ENCODE results near the gene HOXA3.

Gene HOXA3

GRCh38 chr7:27151931-27152815 lies at the start of gene HOXA3:
TSS of gene HOXA3 (minus strand) at chr7:27152583. CDS start at chr7:27110640, 41,943 bp downstream.
- DNase-seq: no peak

- DNase-seq: no peak
Measured at GRCh38 chr7:27201580-27202017, 49.2 kb upstream of the HOXA3 start.

DNA sequence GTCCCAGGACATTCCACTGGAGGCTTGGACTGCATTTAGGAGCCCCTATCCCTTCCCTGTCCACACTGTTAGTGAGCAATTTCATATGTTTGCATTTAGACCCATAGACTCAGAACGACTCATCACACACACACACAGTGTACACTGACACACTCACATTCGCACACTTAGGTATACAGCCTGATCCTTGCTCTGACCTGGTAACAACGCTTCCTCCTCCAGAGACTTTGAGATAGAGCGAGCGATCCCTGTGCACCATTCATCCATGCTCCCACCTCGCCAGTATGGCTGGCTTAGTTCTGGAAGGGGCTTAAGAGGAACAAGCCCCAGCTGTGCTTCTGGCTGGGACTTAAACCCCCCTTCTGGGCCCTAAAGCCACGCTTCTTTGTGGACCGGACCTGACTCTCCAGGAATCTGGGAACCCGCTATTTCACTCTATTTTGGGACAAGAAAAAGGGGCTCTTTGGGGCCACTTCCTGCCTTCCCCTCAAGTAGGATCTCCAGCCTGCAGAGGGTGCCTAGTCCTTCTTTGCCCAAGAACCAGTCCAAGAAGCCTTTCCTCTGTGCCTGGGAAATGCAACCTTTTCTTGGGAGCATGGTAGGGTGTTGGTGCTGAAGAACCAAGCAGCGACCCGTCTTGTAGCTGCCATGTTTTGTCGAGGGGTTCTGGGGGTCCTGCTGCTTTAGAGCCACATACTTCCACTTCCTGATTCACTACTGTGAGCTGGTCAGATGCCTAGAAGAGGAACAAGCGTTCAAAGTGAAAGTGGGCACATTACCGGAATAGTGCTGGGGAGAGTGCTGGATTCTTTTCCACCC lies 48.6 kb upstream of the HOXA3 start:
- no peak for DNase-seq

DNA sequence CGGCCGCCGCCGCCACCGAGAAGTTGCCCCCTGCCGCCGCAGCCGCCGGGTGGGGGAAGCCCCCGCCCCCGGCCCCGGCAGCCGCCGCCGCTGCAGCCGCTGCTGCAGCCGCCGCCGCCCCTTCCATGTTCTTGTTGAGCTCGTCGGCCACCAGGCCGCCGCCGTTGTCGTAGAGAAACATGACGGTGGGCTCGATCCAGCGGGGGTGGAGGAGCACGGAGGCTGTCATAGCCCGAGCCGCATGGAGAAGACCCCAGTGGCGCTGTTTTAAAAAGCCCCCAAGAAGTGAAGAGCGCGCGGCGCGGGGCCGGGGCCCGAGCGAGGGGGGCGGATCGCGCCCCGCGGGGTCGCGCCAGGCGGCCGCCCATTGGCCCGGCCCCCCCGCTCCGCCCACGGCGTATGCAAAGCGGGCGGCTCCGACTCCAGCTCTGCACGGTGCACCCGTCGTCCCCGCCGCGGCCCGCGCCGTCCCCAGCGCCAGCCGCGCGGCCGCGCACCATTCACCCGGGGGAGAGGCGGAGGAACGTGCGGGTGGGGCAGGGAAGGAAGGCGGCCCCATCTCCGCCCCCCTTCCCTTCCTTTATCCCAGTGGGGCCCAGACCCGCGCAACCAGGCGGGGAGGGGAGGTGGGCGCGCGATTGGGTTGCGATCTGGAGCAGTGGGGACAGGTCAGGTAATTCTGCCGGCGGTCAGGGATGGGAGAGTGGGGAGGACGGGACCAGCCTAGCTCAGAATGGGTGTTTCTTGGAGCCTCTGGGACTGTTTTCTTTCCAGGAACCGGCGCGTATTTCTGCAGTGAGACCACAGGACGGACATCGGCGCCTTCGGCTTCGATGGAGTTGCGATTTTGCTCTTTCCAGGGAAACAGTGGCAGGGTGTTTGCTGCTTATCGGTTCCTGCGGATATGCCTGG lies 47.7 kb upstream of the HOXA3 start, which contains the start of gene HOXA13:
Gene HOXA13, minus strand, starts transcription at position 243 of the 912 bp plus-strand sequence. Its CDS starts 14 bp downstream, at position 229.
- peak; percentile 48 for DNase-seq

DNA sequence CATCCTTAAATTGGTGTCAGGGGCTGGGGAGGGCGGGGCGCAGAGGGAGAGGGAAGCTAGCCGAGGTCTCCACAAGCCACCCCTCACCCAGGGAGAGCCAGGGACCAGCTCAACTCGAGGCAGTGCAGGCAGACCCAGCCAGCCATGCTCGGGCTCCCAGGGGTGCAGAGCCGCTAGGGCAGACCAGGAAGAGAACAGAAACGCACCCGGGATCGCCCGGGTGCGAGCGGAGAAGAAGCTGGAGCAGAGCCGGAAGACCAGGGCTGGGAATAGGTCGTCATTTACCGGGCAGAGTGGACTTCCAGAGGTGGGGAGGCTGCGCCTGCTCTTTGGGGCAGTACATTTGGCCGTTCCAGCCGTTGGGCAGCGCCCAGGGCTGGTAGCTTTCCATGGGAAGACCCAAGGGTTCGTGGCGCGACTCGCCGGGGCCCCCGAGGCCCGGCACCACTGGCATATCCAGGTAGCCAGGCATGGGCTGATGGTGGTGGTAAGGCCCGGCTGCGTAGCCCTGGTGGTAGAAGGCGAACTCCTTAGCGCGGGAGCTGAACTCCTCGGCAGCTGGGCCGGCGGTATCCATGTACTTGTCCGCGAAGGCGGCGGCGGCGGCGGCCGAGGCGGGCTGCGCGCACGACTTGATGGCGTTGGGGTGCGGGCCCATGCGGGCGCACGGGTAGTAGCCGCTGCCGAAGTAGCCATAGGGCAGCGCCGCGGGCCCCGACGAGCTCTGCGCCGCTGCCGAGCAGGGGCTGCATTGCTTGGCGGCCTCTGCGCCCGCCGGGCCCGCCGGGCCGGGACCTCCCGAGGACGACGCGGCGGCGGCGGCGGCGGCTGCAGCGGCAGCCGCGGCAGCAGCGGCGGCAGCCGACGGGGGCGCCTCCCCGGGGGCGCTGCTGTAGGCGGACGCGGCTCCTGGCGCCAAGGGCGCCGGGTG lies 46.8 kb upstream of the HOXA3 start:
- DNase-seq: no peak

- DNase-seq: no peak
Measured at GRCh38 chr7:27198138-27198841, 45.9 kb upstream of the HOXA3 start.

DNA sequence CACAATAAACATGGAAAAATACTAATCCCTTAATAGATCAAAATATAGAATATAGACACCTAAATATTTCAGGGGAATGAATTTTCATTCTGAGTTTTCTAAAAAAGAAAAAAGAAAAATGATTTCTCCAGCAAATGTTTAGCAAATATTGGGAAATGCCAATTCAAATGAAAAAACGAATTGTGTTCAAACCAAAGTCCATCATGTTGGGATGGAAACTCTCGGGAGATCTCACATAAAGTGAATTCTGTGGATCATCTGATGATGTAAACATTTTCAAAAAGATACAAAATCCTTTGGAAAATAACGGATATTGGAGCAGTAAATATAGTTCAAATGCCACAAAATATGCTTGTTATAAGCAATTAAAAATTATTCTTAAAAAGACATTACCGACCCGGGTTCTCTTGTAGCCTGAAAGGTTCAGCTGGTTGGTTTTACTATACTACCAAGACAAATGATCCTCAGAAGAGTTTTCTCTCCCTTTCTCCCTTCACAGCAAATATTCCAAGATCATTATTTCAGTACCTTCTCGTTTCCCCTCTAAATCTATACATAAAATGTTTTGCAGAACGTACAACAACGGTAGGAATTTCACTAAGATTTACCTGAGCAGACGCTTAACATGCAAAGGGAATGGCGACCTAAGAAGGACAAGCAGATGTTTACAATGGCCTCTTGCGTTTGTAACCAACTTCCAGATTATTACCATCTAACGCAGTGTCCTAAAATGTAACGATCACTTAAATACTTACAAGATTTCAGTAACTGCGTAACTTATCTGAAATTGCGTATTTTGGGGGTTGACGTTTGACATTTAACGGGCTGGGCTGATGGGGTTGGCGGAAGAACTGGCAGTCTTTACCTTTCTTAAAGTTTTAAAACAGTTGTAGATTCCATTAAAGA lies 45.0 kb upstream of the HOXA3 start:
- DNase-seq: no peak

- DNase-seq: peak; percentile 87
Measured at GRCh38 chr7:27196287-27196767, 43.9 kb upstream of the HOXA3 start.

DNA sequence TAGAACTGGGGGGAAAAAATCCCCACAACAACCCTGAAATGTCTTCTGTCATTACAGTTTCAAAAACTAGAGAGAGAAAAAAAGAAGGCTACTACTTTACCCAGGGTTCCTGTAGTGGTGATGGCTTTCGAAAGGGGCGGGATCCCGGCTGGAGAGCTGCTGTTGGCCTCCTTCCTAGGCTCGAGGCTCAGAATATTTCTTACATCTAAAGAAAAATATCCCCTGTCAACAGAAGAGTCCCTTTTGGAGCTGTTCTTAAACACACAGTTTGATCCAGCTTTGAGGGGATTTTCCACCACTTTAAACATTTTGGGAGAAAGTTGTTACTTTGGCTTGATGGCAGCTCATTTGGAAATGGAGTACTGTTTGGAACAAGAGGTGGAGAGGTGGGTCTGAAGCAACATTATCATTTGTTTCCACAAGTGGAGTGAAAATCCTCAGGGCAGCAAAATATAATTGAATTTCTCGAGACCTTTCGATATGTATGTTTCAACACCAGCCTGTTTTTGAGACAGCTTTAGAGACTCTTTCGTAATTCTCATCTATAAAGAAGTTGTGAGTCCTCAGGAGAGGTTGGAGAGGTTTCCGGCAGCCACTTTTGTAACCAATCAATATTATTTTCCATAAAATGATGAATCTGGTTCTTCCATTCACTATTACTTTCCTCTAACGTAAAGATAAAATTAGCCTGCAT lies 42.5 kb upstream of the HOXA3 start:
- no peak for DNase-seq

DNA sequence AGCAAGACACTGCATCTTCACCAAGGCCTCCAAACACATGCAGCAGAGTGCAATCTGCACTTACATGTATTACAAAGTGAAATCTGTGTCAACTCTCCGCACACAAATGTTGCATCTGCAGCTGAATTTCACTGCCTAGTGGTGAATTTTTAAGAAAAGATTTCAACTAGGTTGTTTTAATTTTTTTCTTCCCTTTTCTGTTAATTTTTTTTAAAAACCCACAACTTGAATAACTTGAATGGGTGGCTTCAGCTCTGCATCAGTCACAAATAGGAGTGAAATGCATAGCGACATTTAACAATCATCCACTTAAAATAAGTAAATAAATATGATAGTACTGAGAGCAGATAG lies 41.6 kb upstream of the HOXA3 start:
- DNase-seq: no peak

- DNase-seq: no peak
Measured at GRCh38 chr7:27193335-27194001, 41.1 kb upstream of the HOXA3 start.

GRCh38 chr7:27192546-27193334 lies 40.4 kb upstream of the HOXA3 start:
- no peak for DNase-seq

DNA sequence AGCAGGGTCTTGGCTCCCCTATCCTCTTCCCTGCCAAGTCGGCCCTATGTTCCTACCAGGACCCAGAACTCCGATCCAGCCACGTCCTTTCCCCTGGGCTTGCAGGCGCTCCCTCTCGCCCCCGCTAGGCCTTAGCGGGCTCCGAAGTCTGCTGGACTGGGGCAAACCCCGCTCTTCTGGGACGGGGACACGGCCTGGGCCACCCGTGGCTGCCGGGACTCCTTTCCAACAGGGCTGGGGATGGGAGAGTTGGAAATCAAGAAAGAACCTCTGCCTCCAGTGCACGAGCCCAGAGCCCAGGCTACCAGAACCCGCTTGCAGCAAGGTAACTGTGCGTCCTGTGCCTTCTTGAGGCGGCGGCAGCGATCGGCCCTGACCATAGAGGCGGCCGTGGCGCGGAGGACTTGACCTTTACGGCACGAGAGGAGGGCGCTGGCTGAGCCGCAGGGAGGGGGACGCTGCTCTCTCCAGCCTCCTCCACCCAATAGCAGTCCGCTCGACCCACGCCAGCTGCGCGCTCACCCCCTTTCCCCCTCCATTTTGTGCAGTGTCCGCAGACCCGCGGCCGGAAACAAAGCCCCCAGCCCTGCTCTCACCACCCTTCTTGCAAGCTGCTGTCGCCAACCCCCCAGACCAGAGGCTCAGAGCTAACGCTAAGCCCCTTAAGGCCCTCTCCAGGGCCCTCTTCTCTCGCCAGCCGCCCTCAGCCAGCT lies 39.6 kb upstream of the HOXA3 start:
- DNase-seq: no peak

- DNase-seq: no peak
Measured at GRCh38 chr7:27191161-27191731, 38.9 kb upstream of the HOXA3 start.

DNA sequence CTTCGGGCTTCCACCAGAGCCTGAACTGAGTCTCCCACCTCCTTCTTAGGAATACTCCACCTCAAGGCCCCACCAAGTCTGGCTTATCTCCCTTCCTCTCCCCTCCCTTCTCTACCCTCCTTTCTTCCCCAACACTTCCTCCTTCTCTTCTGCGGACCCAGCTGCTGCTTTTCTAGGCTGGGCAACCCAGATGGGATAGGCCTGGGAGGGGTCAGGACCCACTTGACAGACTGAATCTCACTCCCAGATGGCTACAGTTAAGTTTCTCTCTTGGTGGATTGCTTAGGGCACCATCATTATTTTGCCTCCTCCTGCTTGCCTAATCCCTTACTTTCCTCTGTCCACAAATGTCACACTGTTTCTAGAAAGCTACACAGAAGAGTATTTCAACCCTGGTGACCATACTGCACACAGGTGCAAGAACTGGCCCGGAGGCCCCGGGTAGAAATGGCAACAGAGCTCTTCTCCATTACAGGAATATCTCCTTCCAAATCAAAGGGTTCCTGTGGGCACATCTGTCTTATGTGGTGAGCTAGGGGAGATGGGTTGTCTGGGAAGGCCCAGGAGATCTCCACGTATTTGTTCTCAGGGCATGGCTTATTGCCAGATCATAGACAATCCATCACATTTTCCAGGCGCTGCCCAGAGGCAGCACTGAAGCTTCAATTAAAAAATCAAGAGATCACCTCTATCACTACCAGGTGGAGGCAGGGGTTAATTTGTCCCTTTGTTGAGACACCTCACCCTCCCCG lies 37.8 kb upstream of the HOXA3 start:
- DNase-seq: no peak
